ENCODE data around the gene CFAP97D1. TPM values are rescaled to one million over a fixed set of nuclear protein-coding genes. Genes with fewer than 3 reads are reported as not detected.

CFAP97D1 gene
- total RNA-seq, 1 donor from 2014 or later, result not detected

DNA sequence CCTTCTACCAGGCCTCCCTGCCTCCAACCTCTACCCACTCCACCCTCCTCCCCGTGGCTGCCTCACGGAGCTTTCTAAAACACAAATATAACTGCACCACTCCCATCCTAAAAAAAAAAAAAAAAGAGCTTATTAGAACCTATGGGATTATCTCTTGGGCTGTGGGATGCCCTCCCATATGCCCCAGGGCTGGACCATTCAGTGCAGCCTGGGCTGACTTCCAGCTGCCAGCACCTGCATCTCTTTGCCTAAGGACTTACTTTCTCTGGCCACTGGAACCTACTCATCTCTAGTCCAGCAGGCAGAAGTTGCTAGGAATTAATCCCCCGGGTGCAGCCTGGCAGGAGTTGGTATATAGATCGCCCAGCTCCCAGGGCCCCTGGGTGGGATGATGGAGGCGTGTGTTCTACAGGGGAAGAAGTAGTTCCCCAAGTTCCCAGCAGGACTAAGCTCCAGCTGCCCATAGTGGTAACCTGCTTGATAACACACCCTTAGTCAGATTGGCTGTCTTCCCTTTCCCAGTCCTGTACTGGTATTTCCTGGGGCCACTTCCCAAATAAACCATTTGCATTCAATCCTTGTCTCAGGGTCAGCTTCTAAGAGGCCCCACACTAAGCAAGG lies 42.4 kb downstream of the CFAP97D1 start:
- FAIRE-seq, result no peak

DNA sequence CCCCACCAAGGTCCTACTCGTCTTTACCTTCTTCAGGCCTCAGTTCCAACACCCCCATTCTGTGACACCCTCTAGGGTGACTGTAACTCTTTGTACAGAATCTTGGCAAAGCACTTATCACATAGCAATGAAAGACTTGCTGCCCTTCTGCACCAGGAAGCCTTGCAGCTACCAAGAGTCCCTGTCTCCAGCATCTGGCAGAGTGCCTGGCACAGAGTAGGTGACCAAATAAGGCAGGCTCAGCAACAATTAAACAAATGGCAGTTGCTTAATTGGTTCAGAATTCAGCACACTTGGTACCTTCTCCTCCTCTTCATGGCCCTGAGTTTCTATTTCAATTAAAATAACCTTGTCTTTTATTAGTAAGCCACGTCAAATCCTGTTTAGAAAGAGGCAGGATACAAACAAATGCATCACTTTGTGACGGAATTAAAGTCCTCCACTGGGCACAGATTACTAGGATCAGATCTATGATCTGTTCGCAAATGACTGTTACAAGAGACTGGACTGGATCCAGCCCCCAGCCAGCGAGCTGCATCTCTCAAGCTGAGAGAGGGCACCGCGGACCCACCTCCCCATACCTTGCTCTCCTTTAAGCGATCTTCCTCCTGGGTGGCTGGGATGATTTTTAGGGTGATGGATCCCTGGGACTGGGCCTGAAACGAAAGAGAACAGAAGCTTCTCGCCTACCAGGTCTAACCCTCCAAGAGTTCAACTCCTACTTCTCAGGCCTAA lies 43.3 kb downstream of the CFAP97D1 start:
- DNase-seq (ENCODE audit: low spot score in 2 of 2) (no peak), FAIRE-seq (no peak)

More for the DNA sequence above, 42.4 kb downstream of the CFAP97D1 start:
- DNase-seq (ENCODE audit: low spot score in 2 of 2), result no peak

DNA sequence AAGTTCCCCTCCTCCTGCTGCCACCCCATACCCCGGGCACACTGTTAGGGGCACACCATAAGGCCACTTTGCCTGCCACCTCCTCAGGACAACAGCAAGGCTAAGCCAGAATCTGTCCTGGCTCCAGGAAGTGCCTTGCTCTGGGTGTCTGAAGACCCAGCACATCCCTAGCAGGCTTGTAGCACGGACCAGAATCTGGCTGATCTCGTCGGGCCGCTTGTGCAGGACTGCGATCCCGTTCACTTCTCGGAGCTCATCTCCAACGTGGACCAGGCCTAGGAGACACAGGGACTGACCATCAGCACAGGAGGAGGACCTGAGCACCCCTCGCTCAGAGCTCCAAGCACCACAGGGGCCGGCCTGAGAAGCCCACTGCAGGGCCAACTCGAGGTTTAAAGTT lies 45.3 kb downstream of the CFAP97D1 start:
- DNase-seq (ENCODE audit: low spot score in 2 of 2), result no peak

DNA sequence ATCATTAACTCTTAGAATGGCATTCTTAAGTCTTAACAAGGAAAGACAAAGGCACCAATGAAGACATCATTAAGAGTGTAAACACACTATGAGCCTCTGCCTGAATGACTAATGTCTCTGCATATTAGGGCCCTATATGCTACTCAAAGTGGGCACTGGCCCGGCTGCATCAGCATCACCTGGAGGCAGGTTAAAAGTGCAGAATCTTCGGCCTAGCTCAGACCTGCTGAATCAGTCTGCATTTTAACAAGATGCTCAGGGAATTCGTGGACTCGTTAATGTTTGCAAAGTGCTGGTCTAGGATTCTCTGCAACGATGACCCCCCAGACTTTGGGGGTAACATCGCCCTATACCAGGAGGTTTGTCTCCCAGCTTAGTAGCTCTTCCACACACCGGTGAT lies 46.0 kb downstream of the CFAP97D1 start:
- FAIRE-seq, result no peak
- no peak for DNase-seq (ENCODE audit: low spot score in 2 of 2)

More for the DNA sequence above, 45.3 kb downstream of the CFAP97D1 start:
- no peak for FAIRE-seq

DNA sequence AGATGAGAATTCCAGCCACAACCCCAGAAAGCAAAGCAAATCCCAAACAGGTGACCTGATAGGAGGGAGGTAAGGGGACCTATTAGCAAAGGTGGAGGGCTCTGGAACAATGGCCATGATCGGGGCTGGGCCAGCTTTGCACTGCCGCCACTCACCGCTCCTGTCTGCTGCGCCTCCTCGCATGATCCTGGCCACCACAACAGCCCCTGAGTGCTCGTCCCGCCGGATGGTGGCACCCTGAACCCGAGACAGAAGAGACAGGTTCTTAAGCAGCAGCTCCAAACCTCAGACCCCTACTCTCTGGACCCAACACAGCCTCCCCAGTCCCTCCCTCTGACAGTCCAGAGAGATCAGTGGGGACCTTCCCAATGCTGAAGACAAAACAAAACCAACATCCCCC lies 47.4 kb downstream of the CFAP97D1 start:
- DNase-seq (ENCODE audit: low spot score in 2 of 2) (no peak), FAIRE-seq (no peak)

DNA sequence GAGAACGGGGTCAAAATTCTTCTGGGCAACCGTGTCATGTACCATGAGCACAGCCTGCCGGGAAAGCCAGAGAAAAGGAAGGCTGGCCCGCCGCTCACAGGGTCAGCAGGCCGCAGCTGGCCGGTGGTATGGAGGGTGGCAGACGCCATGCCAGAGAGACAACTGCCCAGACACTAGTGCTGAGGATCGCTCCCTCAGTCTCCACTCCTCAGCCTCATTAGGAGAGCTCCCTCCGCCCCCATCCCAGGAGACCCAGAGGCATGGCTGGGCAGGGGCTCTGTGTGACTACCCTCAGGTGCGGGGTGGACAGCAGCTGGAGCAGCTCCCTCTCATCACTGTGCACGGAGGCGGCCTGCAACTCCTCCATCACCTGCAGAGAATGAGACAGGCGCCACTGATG lies 49.5 kb downstream of the CFAP97D1 start:
- DNase-seq (ENCODE audit: low spot score in 2 of 2), result no peak
- no peak for FAIRE-seq

DNA sequence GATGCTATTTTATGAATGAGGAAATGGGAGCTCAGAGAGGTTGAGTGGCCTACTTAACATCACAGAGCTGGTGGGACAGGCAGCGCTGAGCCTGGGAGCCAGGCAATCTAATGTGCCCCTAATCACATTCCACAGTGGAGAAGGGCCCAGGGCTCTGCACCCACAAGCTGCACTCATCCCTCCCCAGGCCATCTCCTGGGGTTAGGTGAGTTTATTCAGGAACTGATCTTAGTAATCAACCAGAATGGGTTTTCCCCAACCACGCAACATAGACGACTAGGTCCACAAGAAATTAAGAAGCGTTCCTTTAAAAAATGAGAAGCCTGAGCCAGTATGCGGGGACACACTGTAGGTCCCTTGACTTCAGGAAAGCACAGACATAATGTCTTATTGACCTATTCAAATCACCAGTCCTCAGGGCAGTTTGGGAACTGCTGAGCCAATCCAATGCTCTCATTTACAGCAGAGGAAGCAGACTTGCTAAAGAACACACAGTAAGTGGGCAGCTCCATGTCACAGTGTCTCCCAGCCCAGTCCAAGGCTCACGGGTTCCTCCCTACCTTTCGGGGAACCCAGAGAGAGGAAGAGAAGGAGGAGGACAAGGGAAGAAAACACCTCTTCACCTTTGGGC lies 50.4 kb downstream of the CFAP97D1 start:
- FAIRE-seq (no peak), DNase-seq (ENCODE audit: low spot score in 2 of 2) (no peak)

DNA sequence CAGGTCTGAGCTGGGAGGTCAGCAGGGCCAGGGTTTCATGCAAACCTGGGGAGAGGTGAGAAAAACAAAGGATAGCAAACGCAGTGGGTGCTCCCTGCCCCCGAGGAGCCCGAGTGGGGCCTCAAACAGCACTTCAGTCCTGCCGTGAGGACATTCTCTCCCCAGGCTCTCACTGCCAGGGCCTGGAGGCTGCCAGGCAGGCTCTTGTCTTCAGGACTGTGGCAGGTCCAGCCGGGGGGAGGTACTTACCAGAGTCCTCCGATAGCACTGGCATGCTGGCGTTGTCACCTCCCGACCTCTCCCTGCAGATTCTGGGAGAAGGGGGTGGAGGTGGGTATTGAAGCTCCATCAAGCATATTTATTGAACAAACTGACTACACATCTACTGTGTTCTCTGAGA lies 51.4 kb downstream of the CFAP97D1 start:
- DNase-seq (ENCODE audit: low spot score in 2 of 2) (no peak), FAIRE-seq (no peak)

DNA sequence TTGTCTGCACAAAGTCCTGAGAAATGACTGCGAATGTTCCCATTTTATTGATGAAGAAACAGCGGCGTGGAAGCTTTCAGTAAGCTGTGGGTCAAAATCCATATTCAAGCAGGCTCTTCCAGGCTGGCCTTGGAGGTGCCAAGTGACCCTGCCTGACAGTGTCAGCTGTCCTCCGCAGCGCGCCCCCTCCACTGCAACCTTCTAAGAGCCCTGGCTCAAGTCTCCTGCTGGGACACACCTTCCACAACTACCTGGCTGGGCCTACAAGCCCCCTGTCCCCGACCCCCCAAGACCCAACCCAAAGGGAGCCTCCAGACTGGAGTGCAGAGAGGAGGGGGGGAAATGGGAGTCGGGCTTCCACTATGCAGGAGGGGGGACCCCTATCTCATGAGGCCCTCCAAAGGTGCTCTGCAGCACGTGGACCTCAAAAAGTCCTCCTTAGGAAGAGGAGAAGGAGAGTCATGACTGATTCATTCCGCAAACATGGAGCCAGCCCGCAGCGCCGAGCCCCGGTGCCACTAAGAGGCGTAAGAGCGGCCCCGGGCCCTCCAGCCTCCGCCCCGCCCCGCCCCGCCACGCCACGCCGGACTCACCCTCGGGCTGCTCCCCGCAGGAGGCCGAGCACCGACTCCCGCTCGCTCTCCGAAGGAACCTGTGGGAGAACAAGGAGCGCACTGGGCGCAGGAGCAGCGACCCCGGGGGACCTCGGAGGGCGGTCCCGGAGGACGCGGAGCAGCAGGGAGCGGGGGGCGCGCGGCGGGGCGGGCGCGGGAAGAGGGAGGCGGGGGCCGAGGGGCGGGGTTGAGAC lies 52.1 kb downstream of the CFAP97D1 start:
- FAIRE-seq (no peak), DNase-seq (ENCODE audit: low spot score in 2 of 2) (peak in 1 of 2 donors; percentile 68)

DNA sequence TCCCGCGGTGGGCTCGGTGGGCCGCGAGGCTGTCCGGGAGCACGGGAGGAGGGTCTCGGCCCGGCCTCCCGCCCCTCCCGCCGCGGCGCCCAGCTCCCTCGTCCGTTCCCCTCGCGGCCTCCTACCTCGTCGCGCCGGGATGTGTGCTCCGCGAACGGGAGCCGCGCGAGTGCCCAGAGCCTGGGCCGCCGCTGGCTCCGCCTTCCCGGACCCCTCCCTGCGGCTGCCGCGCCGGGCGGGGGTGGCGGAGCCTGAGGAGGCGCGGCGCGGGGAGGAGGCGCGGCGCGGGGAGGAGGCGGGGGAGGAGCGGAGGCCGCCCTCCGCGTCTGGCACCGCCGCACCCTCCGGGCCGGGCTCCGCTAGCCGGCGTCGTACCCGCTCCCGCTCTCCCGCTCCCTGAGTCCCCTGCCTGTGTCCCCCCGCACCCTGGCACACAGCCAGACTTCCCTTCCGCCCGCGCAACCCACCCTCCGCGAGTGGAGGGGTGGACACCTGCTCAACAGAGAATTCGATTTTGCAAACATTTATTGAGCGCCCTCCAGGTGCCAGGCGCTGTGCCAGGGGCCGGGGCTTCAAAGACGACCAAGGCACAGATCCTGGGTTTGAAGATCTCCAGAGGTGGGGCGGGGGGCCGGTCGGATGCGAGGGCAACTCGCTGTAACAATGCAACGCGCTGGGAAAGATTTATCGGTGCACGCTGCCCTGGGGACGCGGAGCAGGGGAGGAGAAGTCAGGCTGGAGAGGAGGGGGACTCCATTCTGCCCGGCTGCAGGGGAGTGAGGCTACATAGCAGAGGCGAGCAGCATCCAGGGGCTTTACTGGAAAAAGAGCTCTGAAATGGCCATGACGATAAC lies 53.0 kb downstream of the CFAP97D1 start, which contains the start of gene MPP3:
Gene MPP3, minus strand, starts transcription at position 171 of the 854 bp plus-strand sequence. CDS start 1,240 bp downstream, outside the sequence.
- DNase-seq (ENCODE audit: low spot score in 2 of 2) (peak; percentile 87 to 93), FAIRE-seq (no peak)

DNA sequence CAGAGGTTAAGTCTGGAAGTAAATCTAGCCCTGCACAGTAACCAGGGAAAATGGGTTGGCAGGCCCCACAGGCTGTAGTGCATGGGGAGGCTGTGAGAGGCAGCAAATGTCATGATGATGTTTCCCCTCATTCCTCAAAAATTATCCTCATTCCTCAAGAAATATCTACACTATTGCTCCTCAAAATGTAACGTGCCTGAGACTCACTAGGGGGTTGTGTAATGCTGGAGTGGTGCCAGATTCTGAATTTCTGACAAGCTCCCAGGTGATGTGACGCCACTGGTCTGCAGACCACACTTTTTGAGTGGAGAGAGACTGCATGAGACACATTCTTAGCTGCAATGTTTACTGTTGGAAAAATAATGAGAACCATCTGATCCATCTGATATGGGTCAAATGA lies 53.9 kb downstream of the CFAP97D1 start:
- FAIRE-seq (no peak), DNase-seq (ENCODE audit: low spot score in 2 of 2) (no peak)

Other genes with a start within 250 kb of the CFAP97D1 start
- gene ETV4, start 234.1 kb upstream of the CFAP97D1 start, total RNA-seq, result 0.41 TPM
- gene MEOX1, start 118.5 kb upstream of the CFAP97D1 start, total RNA-seq, result 0.41 TPM
- gene SOST, start 21.6 kb upstream of the CFAP97D1 start, total RNA-seq, result not detected
- 33.0 TPM for gene DUSP3, start 1.5 kb upstream of the CFAP97D1 start, total RNA-seq
- gene MPP3, start 52.7 kb downstream of the CFAP97D1 start, total RNA-seq, result 36.7 TPM
- not detected for gene CD300LG, start 66.7 kb downstream of the CFAP97D1 start, total RNA-seq
- 13.9 TPM for gene MPP2, start 127.1 kb downstream of the CFAP97D1 start, total RNA-seq
- gene PPY, start 162.0 kb downstream of the CFAP97D1 start, total RNA-seq, result not detected
- gene PYY, start 173.5 kb downstream of the CFAP97D1 start, total RNA-seq, result not detected
- 0.41 TPM for gene NAGS, start 224.2 kb downstream of the CFAP97D1 start, total RNA-seq
- gene TMEM101, start 234.5 kb downstream of the CFAP97D1 start, total RNA-seq, result 41.2 TPM

All from frontal cortex (tissue), 4 donors.